IMR-90 (cell line): ENCODE data around the gene ZNF74. TPM values are rescaled to one million over a fixed set of nuclear protein-coding genes. Genes with fewer than 3 reads are reported as not detected.

ENCODE experiments used
- ATAC-seq: fragments of 200-7000 bp; cut with Tn5 transposase; 2 replicates; pipeline ENCODE4 v1.9.1; 2020; ENCODE audit warnings: low read depth, mild to moderate bottlenecking, moderate library complexity
- BruUV-seq: library from RNA; stranded (reverse); fragments of 400-500 nt; replicated peaks from 2 replicates; lab custom pipeline; 2021; lab: Mats Ljungman, UMichigan
- CTCF ChIA-PET: fragments of 300-600 bp; formaldehyde crosslinking; extraction: SDS; loops from one replicate; lab custom pipeline; 2021; ENCODE audit warnings: antibody characterized with exemption; lab: Yijun Ruan, JAX
- POLR2A ChIA-PET: fragments of 300-600 bp; sonication (Branson Sonifier 250); formaldehyde crosslinking; loops from one replicate; lab custom pipeline; 2022; ENCODE audit warnings: antibody characterized with exemption; ENCODE audit not compliant: unreplicated experiment; lab: Charles Lee
- DNase-seq: peaks from one replicate; pipeline ENCODE4 v3.0.0; 2013
- H2AFZ ChIP-seq: replicated peaks from 2 replicates; pipeline ENCODE3; 2013; ENCODE audit warnings: low read length, mild to moderate bottlenecking; ENCODE audit not compliant: poor library complexity
- H2AK5ac ChIP-seq: 2 replicates; pipeline ENCODE4 v1.6.1; 2013; ENCODE audit warnings: low read depth, low read length, inconsistent platforms
- H2AK9ac ChIP-seq: replicated peaks from 2 replicates; pipeline ENCODE3; 2013; ENCODE audit warnings: mild to moderate bottlenecking, low read depth, low read length, moderate library complexity; ENCODE audit not compliant: poor library complexity
- H2BK120ac ChIP-seq: 2 replicates; pipeline ENCODE4 v1.6.1; 2013; ENCODE audit warnings: low read depth, low read length, inconsistent platforms
- H2BK15ac ChIP-seq: 3 replicates; pipeline ENCODE4 v1.6.1; 2013; ENCODE audit warnings: low read depth, low read length, inconsistent platforms
- H2BK20ac ChIP-seq: 2 replicates; pipeline ENCODE4 v1.6.1; 2013; ENCODE audit warnings: low read depth, mild to moderate bottlenecking, inconsistent platforms, low read length, moderate library complexity
- H2BK5ac ChIP-seq: 2 replicates; pipeline ENCODE4 v1.6.1; 2013; ENCODE audit warnings: mild to moderate bottlenecking, low read depth, low read length, inconsistent platforms; ENCODE audit not compliant: poor library complexity, severe bottlenecking
- H3K14ac ChIP-seq: replicated peaks from 2 replicates; pipeline ENCODE4 v1.6.1; 2013; ENCODE audit warnings: low read depth, low read length, inconsistent platforms
- H3K18ac ChIP-seq: 2 replicates; pipeline ENCODE4 v1.6.1; 2013; ENCODE audit warnings: low read depth, low read length, control low read depth
- H3K23ac ChIP-seq: 2 replicates; pipeline ENCODE4 v1.6.1; 2013; ENCODE audit warnings: low read depth, low read length, inconsistent platforms
- H3K27ac ChIP-seq: 2 replicates; pipeline ENCODE4 v1.5.1; 2013; ENCODE audit warnings: mild to moderate bottlenecking, control low read depth, low read length; ENCODE audit not compliant: insufficient read depth
- H3K27me3 ChIP-seq: 2 replicates; pipeline ENCODE4 v1.6.1; 2013; ENCODE audit warnings: low read length; ENCODE audit not compliant: control insufficient read depth, insufficient read depth
- H3K36me3 ChIP-seq: 2 replicates; pipeline ENCODE4 v1.6.1; 2013; ENCODE audit warnings: low read length, mixed read lengths; ENCODE audit not compliant: control insufficient read depth, insufficient read depth
- H3K4ac ChIP-seq: 2 replicates; pipeline ENCODE4 v1.6.1; 2013; ENCODE audit warnings: low read depth, low read length, inconsistent platforms
- H3K4me1 ChIP-seq: 2 replicates; pipeline ENCODE4 v1.6.1; 2013; ENCODE audit warnings: low read length, mixed read lengths; ENCODE audit not compliant: control insufficient read depth, insufficient read depth
- H3K4me2 ChIP-seq: 2 replicates; pipeline ENCODE4 v1.6.1; 2013; ENCODE audit warnings: low read depth, mild to moderate bottlenecking, control low read depth, low read length, moderate library complexity
- H3K4me3 ChIP-seq: 2 replicates; pipeline ENCODE4 v1.5.1; 2013; ENCODE audit warnings: low read depth, mild to moderate bottlenecking, control low read depth, low read length, moderate library complexity; ENCODE audit not compliant: insufficient read depth
- H3K56ac ChIP-seq: 2 replicates; pipeline ENCODE4 v1.6.1; 2013; ENCODE audit warnings: low read length, inconsistent platforms; ENCODE audit not compliant: insufficient read depth; ENCODE audit errors: extremely low read depth
- H3K79me1 ChIP-seq, 2 experiments: 2 replicates each; pipeline ENCODE4 v1.6.1; 2013; ENCODE audit warnings: low read length in 2 of 2, inconsistent platforms in 1 of 2, low read depth in 1 of 2
- H3K9ac ChIP-seq: 2 replicates; pipeline ENCODE4 v1.6.1; 2013; ENCODE audit warnings: low read depth, low read length, control low read depth
- H3K9me1 ChIP-seq: 2 replicates; pipeline ENCODE4 v1.6.1; 2013; ENCODE audit warnings: low read length, inconsistent platforms; ENCODE audit not compliant: insufficient read depth
- H3K9me3 ChIP-seq: 2 replicates; pipeline ENCODE4 v1.6.1; 2013; ENCODE audit warnings: low read length; ENCODE audit not compliant: control insufficient read depth, insufficient read depth
- H4K20me1 ChIP-seq: 2 replicates; pipeline ENCODE4 v1.6.1; 2013; ENCODE audit warnings: low read length, inconsistent platforms; ENCODE audit not compliant: insufficient read depth
- H4K5ac ChIP-seq: 2 replicates; pipeline ENCODE4 v1.6.1; 2013; ENCODE audit warnings: mild to moderate bottlenecking, low read depth, low read length, control low read depth
- H4K8ac ChIP-seq, 2 experiments: 2 replicates each; pipeline ENCODE4 v1.6.1; 2013; ENCODE audit warnings: low read depth in 2 of 2, low read length in 2 of 2, control low read depth in 1 of 2, inconsistent platforms in 1 of 2
- H4K91ac ChIP-seq: 2 replicates; pipeline ENCODE4 v1.6.1; 2013; ENCODE audit warnings: low read depth, low read length, inconsistent platforms; ENCODE audit not compliant: insufficient read depth
- MAFK ChIP-seq: IDR thresholded peaks from 2 replicates; pipeline ENCODE4 v1.6.1; 2012; ENCODE audit warnings: low read depth, low read length, improper control_type of control experiment
- RAD21 ChIP-seq: IDR thresholded peaks from 2 replicates; pipeline ENCODE4 v1.6.1; 2012; ENCODE audit warnings: low read length, improper control_type of control experiment
- WGBS, 2 experiments: methylation state at CpG; one replicate each; pipeline versions ENCODE4 v1.1.5 to v1.1.7; 2013; ENCODE audit warnings: missing lambda C conversion rate in 2 of 2; ENCODE audit not compliant: insufficient read length in 1 of 2; ENCODE audit errors: extremely low coverage in 2 of 2; 5-methylcytosine and 5-hydroxymethylcytosine counted together
- dilution Hi-C: fragments of 300-500 bp; cut with HindIII; formaldehyde crosslinking; loops from one replicate; pipeline ENCODE4 v1.14.3; 2018; ENCODE audit warnings: low sequenced_read_pairs; ENCODE audit not compliant: unreplicated experiment
- in situ Hi-C: fragments of 300-500 bp; cut with MboI; formaldehyde crosslinking; loops from 3 replicates; pipeline ENCODE4 v1.14.3; 2019; ENCODE audit warnings: low sequenced_read_pairs, inconsistent platforms, mixed read lengths
- intact Hi-C: fragments of 100-400 bp; cut with micrococcal nuclease; formaldehyde crosslinking; loops from 2 replicates; pipeline ENCODE4 v1.10.0; 2022
- microRNA-seq, 2 experiments: library from miRNA; stranded (forward) in 1 of 2; unstranded in 1 of 2; fragments of 10-50 nt in 1 of 2; fragments of <30 nt in 1 of 2; gene quantifications in 1 of 2; microRNA quantifications in 1 of 2; one replicate each; pipeline versions ENCODE3 to v1.1.0; 2013 to 2020; ENCODE audit not compliant: insufficient read depth in 1 of 2, insufficient read length in 1 of 2, unreplicated experiment in 1 of 2
- polyA plus RNA-seq, 3 experiments: library from polyadenylated mRNA; depleted of rRNA; stranded (reverse); fragments of >200 nt; gene quantifications; 2 replicates each; pipeline ENCODE4 v1.2.3, GENCODE V29; 2012; ENCODE audit warnings: low replicate concordance in 1 of 3
- small RNA-seq, 5 experiments: library from RNA; depleted of rRNA; stranded (forward); fragments of <200 nt; gene quantifications; one replicate each; pipeline ENCODE3, GENCODE V24; 2012
- total RNA-seq: library from RNA; depleted of rRNA; stranded (reverse); fragments of >200 nt; gene quantifications from 2 replicates; pipeline ENCODE4 v1.2.3, GENCODE V29; 2012; rRNA removed

Gene ZNF74
- total and polyA plus RNA-seq, 2 of the 4 experiments (the other 2 are of a cell fraction): 7.5 to 8.4 TPM

DNA sequence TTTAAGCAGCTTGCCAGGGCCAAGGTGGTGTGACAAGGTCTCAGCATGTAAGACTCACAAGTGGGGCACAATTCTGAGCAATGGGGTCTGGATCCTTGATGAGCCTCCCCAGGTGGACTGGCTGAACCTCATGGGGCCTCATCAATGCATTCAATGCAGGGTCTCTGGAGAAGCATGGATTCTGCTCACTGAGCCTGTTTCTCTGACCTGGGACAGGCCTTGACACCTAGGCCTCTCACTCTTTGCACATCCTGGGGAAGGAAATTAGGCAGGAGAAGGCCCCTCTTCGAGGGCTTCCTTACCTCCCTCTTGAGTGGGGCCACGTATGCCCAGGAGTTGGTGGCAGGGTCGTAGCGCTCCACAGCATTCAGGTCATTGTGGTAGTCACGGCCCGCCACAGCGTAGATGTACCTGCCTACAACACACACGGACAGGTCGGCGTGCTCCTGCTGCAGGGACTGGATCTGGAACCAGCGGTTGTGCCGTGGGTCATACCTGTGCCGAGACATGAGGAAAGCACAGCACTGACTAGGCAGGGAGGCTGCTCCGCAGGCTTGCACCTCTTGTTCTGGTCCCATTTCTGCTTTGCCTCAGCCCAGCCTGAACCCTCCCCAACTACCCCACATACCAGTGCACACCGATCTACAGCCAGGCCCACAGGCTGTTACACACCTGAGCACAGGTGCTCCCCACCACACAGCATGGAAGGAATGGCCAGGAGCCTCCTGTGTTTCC lies 63.7 kb downstream of the ZNF74 start:
- Histone ChIP-seq H2AK5ac (no peak overlapping the region), H2AFZ (no peak overlapping the region), H2BK5ac (no peak overlapping the region), H3K4me3 (no peak overlapping the region), H3K9me3 (no peaks in the 10 kb centered on the region), H3K79me1 (peaks cover 0 to 12% of the 10 kb centered on the region in 2 experiments; a peak in 2 of 4 replicates), H3K18ac (no peak overlapping the region), H3K14ac (no peak overlapping the region), H3K23ac (no peak overlapping the region), H2BK120ac (no peak overlapping the region), H3K36me3 (peaks cover 19% of the 10 kb centered on the region), H3K56ac (no peak overlapping the region), H3K27me3 (no peaks in the 10 kb centered on the region), H3K4ac (no peak overlapping the region), H3K27ac (no peak overlapping the region), H2BK15ac (no peak overlapping the region), H4K5ac (no peak overlapping the region), H3K4me2 (no peak overlapping the region), H3K4me1 (peaks cover 5% of the 10 kb centered on the region), H3K9ac (no peak overlapping the region), H3K9me1 (no peaks in the 10 kb centered on the region), H2BK20ac (no peak overlapping the region), H4K91ac (no peak overlapping the region), H4K20me1 (no peaks in the 10 kb centered on the region), H2AK9ac (no peak overlapping the region), H4K8ac (no peak overlapping the region)
- CTCF ChIA-PET: no interaction called here
- dilution Hi-C loops: no loop called here
- intact Hi-C loops: loop anchor here (5.0 kb wide), 2 partner anchors 40 to 300 kb away; partner anchors contain the start of gene KLHL22
- in situ Hi-C loops: loop anchor here (10.0 kb wide), 2 partner anchors 63 to 303 kb away; partner anchors contain the start of genes CCDC188 and ZNF74
- 96% methylated on average over 12 of the region's 15 CpGs; no CpG with 5 or more reads in 1 of the 2 experiments for WGBS, 2 experiments
- DNase-seq (no peak), ATAC-seq (no peak)
- BruUV-seq: no TSS peak
- POLR2A ChIA-PET: no interaction called here
- TF ChIP-seq RAD21 (no peak), MAFK (no peak)

Small RNA genes lying within 50 kb of the gene (microRNA-seq; reads per million reads assigned to microRNA genes)
- not detected for gene RNU6-225P (ENCODE audit: insufficient read depth, insufficient read length)

Small RNA genes lying within 50 kb of the gene (small RNA-seq; reads per million reads assigned to genes)
- gene RNU6-225P: 0 to 2.4 (median 0) reads per million in 5 experiments

Other genes with a start within 250 kb of the ZNF74 start
- not detected in 2 replicates for gene CCDC188, start 243.1 kb upstream of the ZNF74 start, total RNA-seq
- gene CCDC188, start 243.1 kb upstream of the ZNF74 start, polyA plus RNA-seq (2012; rRNA removed): 0.10 and 0.32 TPM in 2 replicates
- 0.18 and 0.28 TPM in 2 replicates for gene RTN4R, start 125.8 kb upstream of the ZNF74 start, total RNA-seq
- gene RTN4R, start 125.8 kb upstream of the ZNF74 start, polyA plus RNA-seq (2012; rRNA removed): 0.94 and 1.2 TPM in 2 replicates
- gene DGCR6L, start 74.1 kb upstream of the ZNF74 start, total RNA-seq: 65.4 and 68.6 TPM in 2 replicates
- 80.4 and 95.2 TPM in 2 replicates for gene DGCR6L, start 74.1 kb upstream of the ZNF74 start, polyA plus RNA-seq (2012; rRNA removed)
- 3.4 and 4.2 TPM in 2 replicates for gene SCARF2, start 43.7 kb downstream of the ZNF74 start, total RNA-seq
- gene SCARF2, start 43.7 kb downstream of the ZNF74 start, polyA plus RNA-seq (2012; rRNA removed): 37.0 and 55.8 TPM in 2 replicates
- gene KLHL22, start 101.6 kb downstream of the ZNF74 start, total RNA-seq: 25.8 and 27.1 TPM in 2 replicates
- 28.7 and 30.1 TPM in 2 replicates for gene KLHL22, start 101.6 kb downstream of the ZNF74 start, polyA plus RNA-seq (2012; rRNA removed)
- 19.0 and 22.8 TPM in 2 replicates for gene MED15, start 113.5 kb downstream of the ZNF74 start, total RNA-seq
- 68.8 and 71.5 TPM in 2 replicates for gene MED15, start 113.5 kb downstream of the ZNF74 start, polyA plus RNA-seq (2012; rRNA removed)